ENCODE results near the gene LRRC41.
"Not testable (repeated sequence)": the region's sequence is repeated elsewhere in the genome, so short reads cannot be mapped to it uniquely, and the experiment has no call there.

The LRRC41 gene

GRCh38 chr1:46328182-46328581 lies 24.8 kb upstream of the LRRC41 start:
- not testable (repeated sequence) for DNase-seq

GRCh38 chr1:46325285-46326076 lies 22.1 kb upstream of the LRRC41 start:
- DNase-seq: not testable (repeated sequence)

GRCh38 chr1:46322191-46322590 lies 18.8 kb upstream of the LRRC41 start:
- DNase-seq: not testable (repeated sequence)

GRCh38 chr1:46319960-46320914 lies 16.8 kb upstream of the LRRC41 start:
- DNase-seq: not testable (repeated sequence)

- DNase-seq: not testable (repeated sequence)
Observed at GRCh38 chr1:46319301-46319700, 15.9 kb upstream of the LRRC41 start.

GRCh38 chr1:46317323-46317722 lies 13.9 kb upstream of the LRRC41 start:
- no peak for DNase-seq

- no peak for DNase-seq
Observed at GRCh38 chr1:46315669-46316403, 12.4 kb upstream of the LRRC41 start.

- no peak for DNase-seq
Observed at GRCh38 chr1:46310321-46310720, 6.9 kb upstream of the LRRC41 start.

- DNase-seq: no peak
Observed at GRCh38 chr1:46309401-46310159, 6.2 kb upstream of the LRRC41 start.

GRCh38 chr1:46306159-46306530 lies 2.7 kb upstream of the LRRC41 start:
- DNase-seq: no peak

- peak in 1 of 51 donors; percentile 36 for DNase-seq
Observed at GRCh38 chr1:46303872-46304326, 483 bp upstream of the LRRC41 start.

GRCh38 chr1:46302641-46303037 lies 777 bp downstream of the LRRC41 start:
- DNase-seq: peak in 19 of 51 donors; percentile 29 to 79 (median 53)

GRCh38 chr1:46301808-46302640 lies 1.4 kb downstream of the LRRC41 start:
- peak in 36 of 51 donors; percentile 12 to 70 (median 52) for DNase-seq

GRCh38 chr1:46301406-46301807 lies 2.0 kb downstream of the LRRC41 start:
- peak in 3 of 51 donors; percentile 23 to 54 (median 38) for DNase-seq

GRCh38 chr1:46300673-46301405 lies 2.6 kb downstream of the LRRC41 start:
- DNase-seq: no peak

- no peak for DNase-seq
Observed at GRCh38 chr1:46298387-46298786, 5.0 kb downstream of the LRRC41 start.

GRCh38 chr1:46295306-46295705 lies 8.1 kb downstream of the LRRC41 start:
- DNase-seq: no peak

- no peak for DNase-seq
Observed at GRCh38 chr1:46289976-46290375, 13.4 kb downstream of the LRRC41 start.

GRCh38 chr1:46289134-46289494 lies 14.3 kb downstream of the LRRC41 start:
- no peak for DNase-seq
